Measurements from ENCODE around the gene G6PC1.
"Not testable (repeated sequence)": the region's sequence is repeated elsewhere in the genome, so short reads cannot be mapped to it uniquely, and the experiment has no call there.

G6PC1 gene

DNA sequence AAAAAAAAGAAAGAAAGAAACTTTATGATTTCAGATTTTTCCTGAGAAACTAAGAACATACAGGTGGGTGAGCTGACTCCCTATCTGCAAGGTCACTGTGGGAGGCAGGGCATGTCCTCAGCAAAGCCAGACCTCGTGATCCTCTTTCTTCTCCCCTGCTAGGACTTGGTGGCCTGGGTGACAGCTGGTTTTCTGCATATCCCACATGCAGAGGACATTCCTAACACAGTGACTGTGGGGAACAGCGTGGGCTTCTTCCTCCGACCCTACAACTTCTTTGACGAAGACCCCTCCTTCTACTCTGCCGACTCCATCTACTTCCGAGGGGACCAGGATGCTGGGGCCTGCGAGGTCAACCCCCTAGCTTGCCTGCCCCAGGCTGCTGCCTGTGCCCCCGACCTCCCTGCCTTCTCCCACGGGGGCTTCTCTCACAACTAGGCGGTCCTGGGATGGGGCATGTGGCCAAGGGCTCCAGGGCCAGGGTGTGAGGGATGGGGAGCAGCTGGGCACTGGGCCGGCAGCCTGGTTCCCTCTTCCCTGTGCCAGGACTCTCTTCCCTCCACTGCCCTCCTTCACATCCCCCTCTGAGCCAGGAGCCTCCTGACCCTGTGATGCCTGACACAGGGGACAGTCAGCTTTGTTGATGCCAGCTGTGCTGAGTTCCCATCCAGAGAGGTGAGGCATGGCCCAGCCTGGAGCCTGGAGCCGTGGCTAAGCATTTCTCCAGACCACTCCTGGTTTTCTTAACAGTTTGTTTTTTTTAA, 26.5 kb upstream of the G6PC1 start:
- DNase-seq, result not testable (repeated sequence)

DNA sequence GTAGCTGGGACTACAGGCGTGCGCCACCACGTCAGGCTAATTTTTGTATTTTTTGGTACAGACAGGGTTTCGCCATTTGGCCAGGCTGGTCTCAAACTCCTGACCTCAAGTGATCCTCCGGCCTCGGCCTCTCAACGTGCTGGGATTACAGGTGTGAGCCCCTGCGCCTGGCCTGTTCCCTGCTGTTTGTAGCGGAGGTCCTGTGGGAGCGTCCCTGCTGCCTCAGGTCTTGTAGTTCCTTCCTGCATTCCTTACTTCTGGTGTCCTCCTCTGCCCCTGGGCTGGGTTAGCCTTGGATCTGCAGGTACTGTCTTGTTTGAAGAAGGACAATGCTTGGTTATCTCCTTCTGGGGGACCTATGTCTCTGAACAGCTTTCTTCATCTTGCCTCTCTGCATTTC, 23.6 kb upstream of the G6PC1 start:
- DNase-seq, result no peak

DNA sequence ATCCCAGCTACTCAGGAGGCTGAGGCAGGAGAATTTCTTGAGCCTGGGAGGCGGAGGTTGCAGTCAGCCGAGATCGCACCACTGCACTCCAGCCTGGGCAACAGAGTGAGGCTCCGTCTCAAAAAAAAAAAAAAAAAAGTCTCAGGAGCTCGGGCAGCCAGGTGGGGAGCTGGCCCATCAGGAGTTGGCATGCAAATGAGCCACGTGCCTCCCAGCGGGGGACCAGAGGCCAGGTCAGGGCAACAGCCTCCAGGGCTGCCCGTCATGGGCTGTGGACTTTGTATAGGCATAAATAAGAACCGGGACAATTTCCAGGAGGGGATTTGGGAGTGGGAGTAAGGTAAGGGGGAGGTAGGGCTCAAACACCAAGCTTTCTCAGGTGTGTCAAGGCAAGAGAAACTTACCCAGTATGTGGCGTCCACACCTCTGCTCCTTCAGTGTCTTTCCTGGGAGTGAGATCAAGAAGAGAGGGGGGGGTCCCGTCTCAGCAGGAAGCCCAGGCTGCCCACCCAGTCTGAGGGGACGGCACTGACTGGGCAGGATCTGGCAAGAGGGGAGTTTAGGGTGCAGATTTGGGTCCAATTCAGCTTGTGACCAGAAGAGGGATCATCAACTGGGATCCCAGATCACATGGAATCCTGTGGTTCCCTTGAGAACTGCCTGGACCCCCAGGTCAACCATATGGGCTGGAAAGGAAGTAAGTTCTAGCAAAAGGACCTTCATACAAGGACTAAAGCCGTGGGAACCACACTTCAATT, 22.3 kb upstream of the G6PC1 start:
- DNase-seq, result no peak

DNA sequence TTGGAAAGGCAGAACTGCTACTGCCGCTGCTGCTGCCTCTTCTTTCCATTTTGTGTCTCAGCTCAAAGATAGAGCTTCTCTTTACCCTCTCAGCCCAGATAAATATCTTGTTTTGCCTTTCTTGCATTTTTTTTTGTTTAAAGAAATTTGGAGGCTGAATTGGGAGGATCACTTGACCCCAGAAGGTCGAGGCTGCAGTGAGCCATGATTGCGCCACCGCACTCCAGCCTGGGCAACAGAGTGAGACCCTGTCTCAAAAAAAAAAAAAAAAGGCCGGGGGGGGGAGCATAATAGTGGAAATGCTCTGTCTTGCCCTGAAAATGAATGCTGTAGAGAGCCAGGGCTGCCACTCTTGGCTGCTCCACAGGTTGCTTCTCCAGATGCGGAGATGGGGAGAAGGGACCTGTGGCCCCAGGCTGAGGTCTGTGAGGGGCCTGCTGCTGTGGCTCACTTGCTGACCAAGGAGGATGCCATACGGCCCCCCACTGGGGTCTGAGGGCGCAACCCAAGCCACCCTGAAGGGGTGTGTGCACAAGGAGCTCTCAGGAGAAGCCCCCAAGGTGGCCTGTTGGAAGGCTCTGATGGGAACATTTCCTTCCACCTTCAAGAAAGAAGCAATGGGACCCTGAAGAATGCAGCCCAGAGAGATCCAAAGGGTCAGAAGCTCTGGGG, 21.5 kb upstream of the G6PC1 start:
- DNase-seq, result no peak

DNA sequence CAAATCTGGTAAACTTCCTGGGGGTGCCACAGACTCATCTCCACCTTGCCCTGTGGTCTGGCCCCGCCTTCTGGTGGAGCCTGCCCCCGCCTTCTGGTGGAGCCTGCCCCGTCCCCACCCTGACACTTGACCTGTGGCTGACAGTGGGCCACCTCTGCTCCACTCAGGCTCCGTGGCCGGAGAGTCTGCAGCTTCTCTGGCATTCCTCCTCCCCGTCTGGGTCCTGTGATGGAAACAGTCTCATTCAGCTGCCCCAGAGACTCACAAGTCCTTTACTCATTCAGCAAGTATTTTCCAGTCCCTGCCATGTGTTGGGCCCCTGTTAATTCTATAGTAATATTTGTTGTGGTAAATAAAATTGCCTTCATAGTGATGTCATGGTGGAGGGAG, 21.0 kb upstream of the G6PC1 start:
- DNase-seq, result no peak

DNA sequence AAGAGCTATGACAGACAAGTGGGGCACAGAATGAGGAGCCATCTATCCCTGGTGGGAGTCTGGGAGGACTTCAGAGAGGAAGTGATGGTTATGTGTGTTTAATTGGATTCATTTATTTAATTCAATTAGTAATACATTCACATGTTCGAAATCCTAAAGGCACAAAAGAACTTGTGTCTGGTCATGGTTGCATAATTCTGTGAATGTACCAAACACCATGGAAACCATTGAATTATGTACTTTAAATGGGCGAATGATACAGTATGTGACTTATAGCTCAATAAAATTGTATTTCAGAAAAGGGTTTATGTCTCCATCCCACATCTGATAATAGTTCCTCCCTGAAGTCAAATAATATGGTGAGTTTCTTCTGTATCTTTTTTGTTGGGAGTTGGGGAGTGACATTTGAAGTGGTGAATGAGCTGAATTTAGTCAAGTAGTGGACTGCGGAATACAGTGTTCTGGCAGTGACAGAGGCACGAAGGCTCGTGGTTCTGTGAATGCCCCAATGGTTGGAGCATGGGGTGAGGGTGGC, 19.8 kb upstream of the G6PC1 start:
- DNase-seq, result peak in 4 of 56 donors; percentile 0 to 5 (median 3)

DNA sequence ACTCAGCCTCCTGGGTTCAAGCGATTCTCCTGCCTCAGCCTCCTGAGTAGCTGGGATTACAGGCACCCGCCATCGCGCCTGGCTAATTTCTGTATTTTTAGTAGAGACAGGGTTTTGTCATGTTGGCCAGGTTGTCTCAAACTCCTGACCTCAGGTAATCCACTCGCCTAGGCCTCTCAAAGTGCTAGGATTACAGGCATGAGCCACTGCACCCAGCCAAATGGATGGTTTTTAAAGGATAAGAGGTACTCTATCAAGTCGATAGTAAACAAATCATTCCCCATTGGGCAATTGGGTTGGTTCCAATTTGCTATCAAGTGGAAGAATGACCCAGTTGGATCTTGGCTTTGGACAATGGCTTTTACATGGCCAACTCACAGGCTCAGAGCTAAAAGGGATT, 18.9 kb upstream of the G6PC1 start:
- not testable (repeated sequence) for DNase-seq

DNA sequence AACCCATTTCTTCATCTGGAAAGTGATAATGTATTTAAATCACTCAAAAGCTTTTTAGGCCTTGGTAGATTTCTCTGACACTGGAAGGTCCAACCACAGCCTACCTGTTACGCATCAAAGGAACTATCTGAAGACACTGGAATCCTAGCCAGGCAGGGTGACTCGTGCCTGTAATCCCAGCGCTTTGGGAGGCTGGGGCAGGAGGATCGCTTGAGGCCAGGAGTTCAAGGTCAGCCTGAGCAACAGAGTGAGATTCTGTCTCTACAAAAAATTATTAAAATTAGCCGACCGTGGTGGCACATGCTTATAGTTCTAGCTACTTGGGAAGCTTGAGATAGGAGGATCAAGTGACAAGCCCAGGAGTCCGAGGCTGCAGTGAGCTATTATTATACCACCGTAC, 18.4 kb upstream of the G6PC1 start:
- no peak for DNase-seq

DNA sequence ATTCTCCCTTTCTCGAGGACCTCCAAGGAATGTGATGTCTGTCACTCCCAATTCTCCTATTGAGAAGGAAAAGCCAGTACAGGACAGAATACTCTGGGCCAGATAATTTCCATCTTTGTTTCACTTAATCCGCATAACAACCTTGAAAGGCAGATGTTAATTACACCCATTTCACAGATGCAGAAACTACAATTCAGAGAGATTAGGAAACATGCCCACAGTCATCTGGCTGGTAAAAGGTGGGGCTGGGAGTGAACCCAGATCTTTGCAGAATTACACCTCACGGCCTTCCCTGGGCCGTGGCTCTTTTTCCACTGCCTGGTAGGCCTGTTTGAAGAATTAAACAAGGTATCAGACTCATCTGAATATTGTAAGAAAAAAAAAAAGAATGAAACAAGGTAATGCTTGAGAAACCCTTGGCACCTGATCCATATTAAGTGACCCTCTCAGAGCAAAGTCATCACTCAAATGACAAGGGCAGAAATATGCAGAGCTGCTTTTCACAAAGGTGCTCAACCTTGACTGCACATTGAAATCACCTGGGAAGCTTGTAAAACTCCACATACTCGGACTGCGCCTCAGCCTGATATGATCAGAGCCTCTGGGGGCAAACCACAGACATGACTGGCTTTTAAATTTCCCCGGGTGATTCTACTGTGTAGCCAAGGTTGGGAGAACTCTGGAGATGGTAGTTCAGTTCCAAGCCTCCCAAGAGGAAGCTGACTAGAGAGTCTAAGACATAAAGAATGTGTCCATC, 16.6 kb upstream of the G6PC1 start:
- no peak for DNase-seq

DNA sequence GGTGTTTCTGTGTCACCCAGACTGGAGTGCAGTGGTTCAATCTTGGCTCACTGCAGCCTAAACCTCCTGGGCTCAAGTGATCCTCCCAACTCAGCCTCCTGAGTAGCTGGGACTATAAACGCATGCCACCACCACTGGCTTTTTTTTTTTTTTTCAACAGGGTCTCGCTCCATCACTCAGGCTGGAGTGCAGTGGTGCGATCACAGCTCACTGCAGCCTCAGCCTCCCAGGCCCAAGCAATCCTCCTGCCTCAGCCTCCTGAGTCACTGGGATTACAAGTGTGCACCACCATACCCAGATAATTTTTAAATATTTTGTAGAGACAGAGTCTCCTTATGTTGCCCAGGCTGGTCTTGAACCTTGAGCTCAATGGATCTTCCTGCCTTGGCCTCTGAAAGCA, 14.8 kb upstream of the G6PC1 start:
- not testable (repeated sequence) for DNase-seq

DNA sequence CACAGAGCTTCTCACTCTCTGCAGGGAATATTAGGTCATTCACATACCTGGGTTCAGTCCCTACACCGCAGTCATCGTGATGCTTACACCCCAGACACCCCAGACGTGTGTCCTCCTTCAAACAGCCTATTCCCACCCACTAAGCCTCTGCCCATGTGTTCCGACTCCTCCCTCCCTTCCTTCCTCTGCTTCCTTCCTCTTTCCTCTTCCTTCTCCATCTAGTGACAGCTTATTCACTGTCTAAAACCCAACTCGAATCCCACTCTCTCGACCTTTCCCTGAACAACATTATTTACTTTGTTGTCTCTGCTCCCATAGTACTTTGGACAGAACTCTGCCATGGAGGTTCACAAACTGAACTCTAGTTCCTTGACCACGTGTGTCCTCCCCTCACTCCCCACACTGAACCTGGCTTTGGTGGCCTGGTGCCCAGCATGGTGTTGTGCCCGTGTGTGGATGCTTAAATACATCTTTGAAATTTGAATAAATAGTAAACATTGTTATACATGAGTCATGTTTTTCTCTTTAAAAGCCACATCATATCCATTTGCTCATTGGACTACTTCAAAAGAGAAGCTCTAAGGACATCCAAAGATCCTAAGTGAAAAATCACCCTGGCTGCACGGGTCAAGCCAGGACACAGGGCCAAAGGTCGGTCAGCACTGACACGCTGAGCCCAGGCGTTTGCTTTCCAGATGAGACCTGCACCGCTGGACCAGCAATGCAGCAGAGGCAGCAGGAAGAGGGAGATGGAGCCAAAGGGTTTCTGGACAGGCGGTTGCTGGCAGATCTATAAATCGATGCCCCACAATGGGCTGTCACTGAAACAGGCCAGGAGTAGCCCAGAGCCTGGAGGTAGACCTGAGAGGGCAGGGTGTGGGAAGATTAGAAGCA, 14.1 kb upstream of the G6PC1 start:
- peak in 1 of 56 donors; percentile 8 for DNase-seq

DNA sequence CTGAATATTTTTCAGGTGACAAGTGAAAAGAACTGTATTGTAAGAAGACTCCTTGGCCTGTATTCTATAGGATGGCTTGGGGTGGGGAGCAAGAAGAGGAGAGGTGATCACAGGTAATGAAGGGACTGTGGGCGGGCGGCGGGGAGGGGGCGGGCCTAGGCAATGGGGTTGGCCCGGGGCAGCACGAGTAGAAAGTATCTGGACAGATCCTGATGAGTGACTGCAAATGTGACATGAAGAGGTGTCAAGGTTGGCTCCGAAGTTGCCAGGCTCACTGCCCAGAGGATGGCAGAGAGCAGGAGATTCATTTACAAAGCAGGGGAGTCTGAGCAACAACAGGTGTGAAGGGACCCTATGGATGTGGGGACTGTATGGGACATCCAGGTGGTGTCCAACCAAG, 10.8 kb upstream of the G6PC1 start:
- DNase-seq, result no peak

DNA sequence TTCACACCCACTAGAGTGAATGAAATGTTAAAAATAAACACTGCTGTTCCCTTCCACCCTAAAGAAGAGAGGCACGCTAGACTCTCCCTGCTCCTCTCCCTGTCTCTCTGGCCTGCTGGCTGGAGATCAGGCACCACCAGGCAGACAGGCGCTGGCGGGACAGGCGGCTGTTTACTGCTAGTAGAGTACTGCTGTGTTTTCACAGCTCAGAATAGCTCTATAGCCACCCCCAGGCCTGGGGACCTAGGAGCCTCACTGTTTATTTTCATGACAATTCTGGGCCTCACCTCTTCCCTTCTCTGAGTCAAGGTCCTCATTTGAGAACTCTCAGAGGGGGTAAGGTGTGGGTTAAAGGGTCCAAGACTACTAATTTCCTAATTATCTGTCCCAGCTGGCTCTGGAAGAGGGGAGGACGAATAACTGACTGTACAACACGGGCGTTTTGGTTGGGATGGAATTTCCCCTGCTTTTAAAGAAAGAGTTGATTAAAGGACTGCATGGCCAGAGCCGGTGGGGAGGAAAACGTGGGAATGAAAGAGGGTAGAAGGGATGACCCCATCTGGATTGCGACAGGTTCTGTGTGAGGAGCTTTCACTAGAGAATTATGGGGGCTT, 9.0 kb upstream of the G6PC1 start:
- peak in 13 of 56 donors; percentile 0 to 20 (median 3) for DNase-seq

DNA sequence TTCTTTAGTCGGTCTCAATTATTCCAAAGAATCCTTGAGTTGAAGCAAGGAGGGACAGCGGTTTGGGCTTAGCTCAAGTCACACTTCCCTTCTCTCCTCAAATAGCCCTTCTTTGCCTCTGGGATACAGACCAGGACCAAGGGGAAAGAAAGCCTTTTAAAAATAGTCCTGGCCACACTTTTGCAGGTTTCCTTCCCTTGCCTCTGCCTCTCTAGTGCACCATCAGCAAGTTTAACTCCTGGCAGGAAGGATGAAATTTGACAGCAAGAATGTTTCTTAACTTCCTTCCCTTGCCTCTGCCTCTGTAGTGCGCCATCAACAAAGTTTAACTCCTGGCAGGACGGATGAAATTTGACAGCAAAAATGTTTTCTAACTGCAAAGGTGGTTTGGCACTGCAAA, 7.2 kb upstream of the G6PC1 start:
- no peak for DNase-seq

DNA sequence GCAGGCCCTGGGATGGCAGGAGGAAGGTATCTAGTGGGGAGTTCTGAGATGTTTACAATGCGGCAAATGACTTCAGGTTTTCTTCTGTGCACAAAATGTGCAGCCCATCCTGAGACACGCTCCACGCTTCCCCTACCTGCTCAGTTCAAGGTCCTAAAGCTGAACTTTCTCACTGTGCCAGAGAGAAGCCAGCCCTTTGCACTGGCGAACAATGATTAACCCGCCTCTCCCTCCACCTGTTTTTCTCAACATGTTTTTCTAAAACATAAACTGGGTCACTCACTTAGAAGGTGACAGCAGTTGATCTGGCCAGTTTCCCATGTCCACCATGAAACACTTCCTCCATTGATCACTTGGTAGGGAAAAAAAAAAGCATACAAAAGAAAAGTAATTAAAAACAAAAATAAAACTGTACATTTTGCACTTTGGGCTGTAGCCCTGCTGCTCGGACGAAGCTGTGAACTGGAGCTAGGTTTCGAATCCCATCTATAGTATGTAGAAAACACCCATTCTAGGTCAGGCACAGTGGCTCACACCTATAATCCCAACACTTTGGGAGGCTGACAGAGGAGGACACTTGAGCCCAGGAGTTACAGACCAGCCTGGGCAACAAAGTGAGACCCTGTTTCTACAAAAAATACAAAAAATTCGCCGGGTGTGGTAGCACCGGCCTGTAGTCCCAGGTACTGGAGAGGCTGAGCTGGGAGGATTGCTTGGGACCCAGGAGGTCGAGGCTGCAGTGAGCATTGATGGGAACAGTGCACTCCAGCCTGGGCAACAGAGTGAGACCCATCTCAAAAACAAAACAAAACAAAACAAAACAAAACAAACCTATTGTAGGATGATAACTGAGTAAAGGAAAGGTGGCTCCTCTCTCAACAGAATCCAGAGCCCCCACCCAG, 6.1 kb upstream of the G6PC1 start:
- DNase-seq, result no peak

DNA sequence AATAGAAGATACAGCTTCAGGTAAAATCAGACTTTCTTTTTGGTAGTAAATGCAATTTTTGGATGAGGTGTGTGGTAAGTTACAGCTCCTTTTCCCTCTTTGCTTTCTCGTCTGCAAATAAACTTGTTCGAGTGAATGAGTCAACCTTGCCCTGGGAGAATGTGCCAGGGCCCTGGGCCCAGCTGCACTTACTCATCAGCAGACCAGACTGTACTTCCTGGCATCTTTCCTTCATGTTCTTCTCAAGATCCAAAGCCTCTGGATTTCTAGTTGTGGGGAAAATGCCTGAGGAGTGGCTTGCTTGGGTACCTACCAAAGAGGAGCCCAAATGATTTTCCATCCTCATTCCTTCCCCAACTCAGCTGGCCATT, 5.4 kb upstream of the G6PC1 start:
- DNase-seq, result no peak

DNA sequence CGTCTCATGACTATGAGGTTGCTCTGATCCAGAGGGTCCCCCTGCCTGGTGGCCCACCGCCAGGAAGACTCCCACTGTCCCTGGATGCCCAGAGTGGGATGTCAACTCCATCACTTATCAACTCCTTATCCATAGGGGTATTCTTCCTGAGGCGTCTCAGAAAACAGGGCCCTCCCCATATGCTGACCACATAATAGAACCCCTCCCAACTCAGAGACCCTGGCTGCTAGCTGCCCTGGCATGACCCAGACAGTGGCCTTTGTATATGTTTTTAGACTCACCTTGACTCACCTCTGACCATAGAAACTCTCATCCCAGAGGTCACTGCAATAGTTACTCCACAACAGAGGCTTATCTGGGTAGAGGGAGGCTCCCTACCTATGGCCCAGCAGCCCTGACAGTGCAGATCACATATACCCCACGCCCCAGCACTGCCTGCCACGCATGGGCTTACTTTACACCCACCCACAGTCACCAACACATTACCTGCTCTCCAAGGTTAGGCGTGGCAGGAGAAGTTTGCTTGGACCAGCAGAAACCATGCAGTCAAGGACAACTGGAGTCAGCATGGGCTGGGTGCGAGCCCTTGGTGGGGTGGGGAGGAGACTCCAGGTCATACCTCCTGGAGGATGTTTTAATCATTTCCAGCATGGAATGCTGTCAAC, 2.3 kb upstream of the G6PC1 start:
- no peak for DNase-seq

DNA sequence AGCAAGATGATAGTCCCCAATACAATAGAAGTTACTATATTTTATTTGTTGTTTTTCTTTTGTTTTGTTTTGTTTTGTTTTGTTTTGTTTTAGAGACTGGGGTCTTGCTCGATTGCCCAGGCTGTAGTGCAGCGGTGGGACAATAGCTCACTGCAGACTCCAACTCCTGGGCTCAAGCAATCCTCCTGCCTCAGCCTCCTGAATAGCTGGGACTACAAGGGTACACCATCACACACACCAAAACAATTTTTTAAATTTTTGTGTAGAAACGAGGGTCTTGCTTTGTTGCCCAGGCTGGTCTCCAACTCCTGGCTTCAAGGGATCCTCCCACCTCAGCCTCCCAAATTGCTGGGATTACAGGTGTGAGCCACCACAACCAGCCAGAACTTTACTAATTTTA, 618 bp upstream of the G6PC1 start:
- DNase-seq, result not testable (repeated sequence)
